ENCODE data around the gene SLC1A2.

- no peak for TF ChIP-seq BHLHE40 (IDR thresholded peaks at IDR 0.05; ENCODE audit: borderline replicate concordance)
- TF ChIP-seq TARDBP (IDR thresholded peaks at IDR 0.05) = no peak
- TF ChIP-seq HDGF (IDR thresholded peaks at IDR 0.05; ENCODE audit: borderline replicate concordance) = no peak
- TF ChIP-seq CTBP1 (IDR thresholded peaks at IDR 0.05; ENCODE audit: borderline replicate concordance) = no peak
- TF ChIP-seq SP1 (IDR thresholded peaks at IDR 0.05) = no peak
- no peak for TF ChIP-seq ELF4 (IDR thresholded peaks at IDR 0.05)
- TF ChIP-seq FOXK2 (IDR thresholded peaks at IDR 0.05) = no peak
- TF ChIP-seq NFRKB (IDR thresholded peaks at IDR 0.05) = no peak
- TF ChIP-seq FOXM1 (IDR thresholded peaks at IDR 0.05; ENCODE audit: borderline replicate concordance) = no peak
- TF ChIP-seq PKNOX1 (IDR thresholded peaks at IDR 0.05) = no peak
- no peak for TF ChIP-seq L3MBTL2 (conservative IDR thresholded peaks at IDR 0.05)
Observed at GRCh38 chr11:35293035-35293434, 126.3 kb downstream of the SLC1A2 start.

Data from HEK293T (cell line).